ENCODE measurements around the gene TBC1D23.
"Not testable (repeated sequence)": the region's sequence is repeated elsewhere in the genome, so short reads cannot be mapped to it uniquely, and the experiment has no call there.

- TF ChIP-seq EZH2 (IDR thresholded peaks at IDR 0.05; ENCODE audit: borderline replicate concordance, low read length); CTCF (IDR thresholded peaks at IDR 0.05; ENCODE audit: low read length): not testable (repeated sequence)
Measured at GRCh38 chr3:100262925-100263324, 2.1 kb downstream of the TBC1D23 start.
